Neutrophil (primary cell): ENCODE data around the gene ZC3H8.

ENCODE experiments used
- H3K27ac ChIP-seq: fragments of 200-600 bp; sonication (generic); 2 replicates; pipeline ENCODE4 v1.5.1; 2016; ENCODE audit warnings: mild to moderate bottlenecking, moderate library complexity
- H3K27me3 ChIP-seq: fragments of 200-600 bp; sonication (generic); 2 replicates; pipeline ENCODE4 v1.6.0; 2016; ENCODE audit warnings: mild to moderate bottlenecking
- H3K36me3 ChIP-seq: fragments of 200-600 bp; sonication (generic); 2 replicates; pipeline ENCODE4 v1.5.1; 2017
- H3K4me1 ChIP-seq, 2 experiments: fragments of 200-600 bp in 1 of 2; sonication (generic) in 1 of 2; 1 replicate in 1 of 2; 2 replicates in 1 of 2; pipeline versions ENCODE4 v1.5.1 to v1.6.1; 2013 to 2016; ENCODE audit warnings: low read depth in 1 of 2, low read length in 1 of 2, mild to moderate bottlenecking in 1 of 2, moderate library complexity in 1 of 2; ENCODE audit not compliant: control insufficient read depth in 1 of 2, insufficient read depth in 1 of 2
- H3K4me3 ChIP-seq, 2 experiments: fragments of 200-600 bp in 1 of 2; sonication (generic) in 1 of 2; 1 replicate in 1 of 2; 2 replicates in 1 of 2; pipeline ENCODE4 v1.5.1; 2013 to 2016; ENCODE audit warnings: low read depth in 1 of 2, low read length in 1 of 2, mild to moderate bottlenecking in 1 of 2, moderate library complexity in 1 of 2
- H3K9me3 ChIP-seq: fragments of 200-600 bp; sonication (generic); 2 replicates; pipeline ENCODE4 v1.5.1; 2016
- TF ChIP-seq, protein P1 (sequence below): fragments of 200-600 bp; sonication (generic); IDR thresholded peaks from 2 replicates; pipeline ENCODE4 v1.5.1; 2016; ENCODE audit warnings: antibody characterized with exemption

The ZC3H8 gene

DNA sequence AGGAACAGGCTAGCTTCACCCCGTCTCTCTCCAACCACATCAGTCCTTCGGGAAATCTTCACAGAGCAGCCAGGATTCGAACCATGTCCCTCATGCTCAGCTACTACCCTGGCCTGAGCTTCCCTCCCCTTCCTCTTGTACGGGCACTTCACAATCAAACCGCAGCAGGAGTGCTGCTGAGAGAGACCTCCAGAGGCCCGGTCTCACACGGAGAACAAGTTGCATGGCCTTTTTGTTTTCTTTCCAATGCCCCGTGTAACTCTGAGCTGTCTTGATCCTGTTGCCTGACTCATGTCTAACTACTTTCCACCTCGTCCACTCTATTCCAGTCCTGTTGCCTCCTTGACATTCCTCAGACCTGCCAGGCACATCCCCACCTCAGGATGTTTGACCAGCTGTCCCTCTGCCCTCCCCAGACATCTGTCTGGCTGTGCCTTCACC is 91.3 kb downstream of the ZC3H8 start:
- H3K27ac ChIP-seq = no peak overlapping the region
- no peaks in the 10 kb centered on the region for H3K36me3 ChIP-seq
- H3K4me3 ChIP-seq = no peak overlapping the region
- no peaks in the 10 kb centered on the region for H3K9me3 ChIP-seq
- H3K27me3 ChIP-seq = no peaks in the 10 kb centered on the region
- H3K4me1 ChIP-seq = no peaks in the 10 kb centered on the region
- TF ChIP-seq, protein P1, sequence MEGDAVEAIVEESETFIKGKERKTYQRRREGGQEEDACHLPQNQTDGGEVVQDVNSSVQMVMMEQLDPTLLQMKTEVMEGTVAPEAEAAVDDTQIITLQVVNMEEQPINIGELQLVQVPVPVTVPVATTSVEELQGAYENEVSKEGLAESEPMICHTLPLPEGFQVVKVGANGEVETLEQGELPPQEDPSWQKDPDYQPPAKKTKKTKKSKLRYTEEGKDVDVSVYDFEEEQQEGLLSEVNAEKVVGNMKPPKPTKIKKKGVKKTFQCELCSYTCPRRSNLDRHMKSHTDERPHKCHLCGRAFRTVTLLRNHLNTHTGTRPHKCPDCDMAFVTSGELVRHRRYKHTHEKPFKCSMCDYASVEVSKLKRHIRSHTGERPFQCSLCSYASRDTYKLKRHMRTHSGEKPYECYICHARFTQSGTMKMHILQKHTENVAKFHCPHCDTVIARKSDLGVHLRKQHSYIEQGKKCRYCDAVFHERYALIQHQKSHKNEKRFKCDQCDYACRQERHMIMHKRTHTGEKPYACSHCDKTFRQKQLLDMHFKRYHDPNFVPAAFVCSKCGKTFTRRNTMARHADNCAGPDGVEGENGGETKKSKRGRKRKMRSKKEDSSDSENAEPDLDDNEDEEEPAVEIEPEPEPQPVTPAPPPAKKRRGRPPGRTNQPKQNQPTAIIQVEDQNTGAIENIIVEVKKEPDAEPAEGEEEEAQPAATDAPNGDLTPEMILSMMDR = no peak

DNA sequence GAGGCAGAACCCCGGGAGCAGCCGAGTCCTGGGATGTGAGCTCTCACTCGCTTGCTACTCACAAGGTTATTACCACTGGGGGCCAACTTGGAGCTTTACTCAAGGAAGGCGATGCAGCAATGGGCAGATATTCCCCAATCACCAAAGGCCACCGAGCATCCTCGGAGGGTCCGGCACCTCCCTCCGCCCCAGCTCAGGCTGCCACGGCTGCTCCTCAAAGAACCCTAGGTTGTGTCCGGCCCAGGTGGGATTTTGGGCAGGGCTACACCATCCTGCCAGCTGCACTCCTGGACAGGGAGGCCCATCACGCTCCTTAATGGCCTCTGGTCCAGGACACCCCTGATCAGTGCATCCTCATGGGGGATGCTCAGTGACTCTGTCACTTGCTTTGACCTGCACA is 91.9 kb downstream of the ZC3H8 start:
- no peaks in the 10 kb centered on the region for H3K36me3 ChIP-seq
- H3K27me3 ChIP-seq = no peaks in the 10 kb centered on the region
- TF ChIP-seq, protein P1 = no peak
- H3K9me3 ChIP-seq = no peaks in the 10 kb centered on the region
- no peak overlapping the region for H3K27ac ChIP-seq
- H3K4me1 ChIP-seq = no peaks in the 10 kb centered on the region
- no peak overlapping the region for H3K4me3 ChIP-seq

DNA sequence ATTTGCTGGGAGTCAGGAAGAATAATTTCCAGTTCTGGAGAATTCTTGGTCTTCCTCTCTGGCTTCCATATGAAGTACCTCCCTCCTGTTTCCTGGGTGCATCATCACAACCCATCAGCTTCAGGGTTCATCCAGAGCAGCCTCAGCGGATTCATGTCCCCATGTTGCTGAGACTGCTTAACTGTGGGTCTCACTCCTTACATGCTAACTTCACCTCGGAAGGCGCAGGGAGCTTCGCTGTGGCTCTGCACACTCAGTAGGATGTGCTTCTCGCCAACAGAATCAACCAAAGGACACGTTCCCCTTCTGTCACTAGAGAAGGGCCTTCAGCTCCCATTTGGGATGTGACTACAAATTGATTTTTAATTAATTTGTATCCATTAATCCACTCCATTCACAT is 92.5 kb downstream of the ZC3H8 start:
- TF ChIP-seq, protein P1 = no peak
- no peaks in the 10 kb centered on the region for H3K27me3 ChIP-seq

More for the DNA sequence above, 92.5 kb downstream of the ZC3H8 start:
- H3K36me3 ChIP-seq = no peaks in the 10 kb centered on the region
- H3K4me1 ChIP-seq = no peaks in the 10 kb centered on the region
- H3K9me3 ChIP-seq = no peaks in the 10 kb centered on the region
- H3K4me3 ChIP-seq = no peak overlapping the region
- no peak overlapping the region for H3K27ac ChIP-seq
